Panc1 (cell line): ENCODE data around the gene SYNE1.

ENCODE experiments used
- POLR2AphosphoS5 ChIP-seq: IDR thresholded peaks from 2 replicates; pipeline ENCODE4 v1.6.1; 2012; ENCODE audit warnings: mild to moderate bottlenecking, low read depth, low read length, moderate library complexity
- SIN3A ChIP-seq: IDR thresholded peaks from 2 replicates; pipeline ENCODE4 v1.6.1; 2012; ENCODE audit warnings: low read depth, mild to moderate bottlenecking, low read length, moderate library complexity, borderline replicate concordance; ENCODE audit not compliant: insufficient read depth
- TCF7L2 ChIP-seq: IDR thresholded peaks from 2 replicates; pipeline ENCODE4 v1.6.1; 2011; ENCODE audit warnings: mild to moderate bottlenecking, low read depth, low read length, inconsistent platforms
- TF ChIP-seq, protein P1 (sequence below): fragments of 450-650 bp; IDR thresholded peaks from 2 replicates; pipeline ENCODE4 v1.5.1; 2017; ENCODE audit warnings: mild to moderate bottlenecking
- TF ChIP-seq, protein P2 (sequence below), 2 experiments: IDR thresholded peaks; 2 replicates each; pipeline ENCODE4 v1.6.1; 2011 to 2012; ENCODE audit warnings: low read depth in 2 of 2, control low read depth in 1 of 2, low read length in 1 of 2, mild to moderate bottlenecking in 1 of 2, moderate library complexity in 1 of 2; ENCODE audit not compliant: insufficient read depth in 1 of 2

DNA sequence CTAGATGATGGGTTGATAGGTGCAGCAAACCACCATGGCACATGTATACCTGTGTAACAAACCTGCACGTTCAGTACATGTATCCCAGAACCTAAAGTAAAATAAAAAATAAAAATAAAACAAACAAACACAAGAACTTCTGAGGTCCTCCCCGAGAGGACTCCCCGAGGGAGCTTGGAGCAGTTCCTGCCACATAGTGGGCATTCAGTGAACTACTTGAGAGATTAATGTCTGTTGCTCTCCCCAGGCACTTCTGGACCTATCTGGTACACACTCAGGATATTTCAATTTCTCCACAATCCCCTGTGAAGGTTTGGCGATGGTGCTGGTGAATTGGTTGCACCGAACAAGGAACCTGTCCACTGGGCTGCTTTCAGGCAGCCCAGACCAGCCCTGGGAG lies 518.5 kb downstream of the SYNE1 start:
- TF ChIP-seq, protein P1, sequence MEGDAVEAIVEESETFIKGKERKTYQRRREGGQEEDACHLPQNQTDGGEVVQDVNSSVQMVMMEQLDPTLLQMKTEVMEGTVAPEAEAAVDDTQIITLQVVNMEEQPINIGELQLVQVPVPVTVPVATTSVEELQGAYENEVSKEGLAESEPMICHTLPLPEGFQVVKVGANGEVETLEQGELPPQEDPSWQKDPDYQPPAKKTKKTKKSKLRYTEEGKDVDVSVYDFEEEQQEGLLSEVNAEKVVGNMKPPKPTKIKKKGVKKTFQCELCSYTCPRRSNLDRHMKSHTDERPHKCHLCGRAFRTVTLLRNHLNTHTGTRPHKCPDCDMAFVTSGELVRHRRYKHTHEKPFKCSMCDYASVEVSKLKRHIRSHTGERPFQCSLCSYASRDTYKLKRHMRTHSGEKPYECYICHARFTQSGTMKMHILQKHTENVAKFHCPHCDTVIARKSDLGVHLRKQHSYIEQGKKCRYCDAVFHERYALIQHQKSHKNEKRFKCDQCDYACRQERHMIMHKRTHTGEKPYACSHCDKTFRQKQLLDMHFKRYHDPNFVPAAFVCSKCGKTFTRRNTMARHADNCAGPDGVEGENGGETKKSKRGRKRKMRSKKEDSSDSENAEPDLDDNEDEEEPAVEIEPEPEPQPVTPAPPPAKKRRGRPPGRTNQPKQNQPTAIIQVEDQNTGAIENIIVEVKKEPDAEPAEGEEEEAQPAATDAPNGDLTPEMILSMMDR: no peak
- TF ChIP-seq, protein P2, sequence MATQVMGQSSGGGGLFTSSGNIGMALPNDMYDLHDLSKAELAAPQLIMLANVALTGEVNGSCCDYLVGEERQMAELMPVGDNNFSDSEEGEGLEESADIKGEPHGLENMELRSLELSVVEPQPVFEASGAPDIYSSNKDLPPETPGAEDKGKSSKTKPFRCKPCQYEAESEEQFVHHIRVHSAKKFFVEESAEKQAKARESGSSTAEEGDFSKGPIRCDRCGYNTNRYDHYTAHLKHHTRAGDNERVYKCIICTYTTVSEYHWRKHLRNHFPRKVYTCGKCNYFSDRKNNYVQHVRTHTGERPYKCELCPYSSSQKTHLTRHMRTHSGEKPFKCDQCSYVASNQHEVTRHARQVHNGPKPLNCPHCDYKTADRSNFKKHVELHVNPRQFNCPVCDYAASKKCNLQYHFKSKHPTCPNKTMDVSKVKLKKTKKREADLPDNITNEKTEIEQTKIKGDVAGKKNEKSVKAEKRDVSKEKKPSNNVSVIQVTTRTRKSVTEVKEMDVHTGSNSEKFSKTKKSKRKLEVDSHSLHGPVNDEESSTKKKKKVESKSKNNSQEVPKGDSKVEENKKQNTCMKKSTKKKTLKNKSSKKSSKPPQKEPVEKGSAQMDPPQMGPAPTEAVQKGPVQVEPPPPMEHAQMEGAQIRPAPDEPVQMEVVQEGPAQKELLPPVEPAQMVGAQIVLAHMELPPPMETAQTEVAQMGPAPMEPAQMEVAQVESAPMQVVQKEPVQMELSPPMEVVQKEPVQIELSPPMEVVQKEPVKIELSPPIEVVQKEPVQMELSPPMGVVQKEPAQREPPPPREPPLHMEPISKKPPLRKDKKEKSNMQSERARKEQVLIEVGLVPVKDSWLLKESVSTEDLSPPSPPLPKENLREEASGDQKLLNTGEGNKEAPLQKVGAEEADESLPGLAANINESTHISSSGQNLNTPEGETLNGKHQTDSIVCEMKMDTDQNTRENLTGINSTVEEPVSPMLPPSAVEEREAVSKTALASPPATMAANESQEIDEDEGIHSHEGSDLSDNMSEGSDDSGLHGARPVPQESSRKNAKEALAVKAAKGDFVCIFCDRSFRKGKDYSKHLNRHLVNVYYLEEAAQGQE (IDR thresholded peaks at IDR 0.05; ENCODE audit: insufficient read depth in 1 of 2, low read depth in 2 of 2, low read length in 1 of 2): no peak
- TF ChIP-seq POLR2AphosphoS5 (no peak), SIN3A (no peak), TCF7L2 (no peak)
